Prostate gland (tissue), 2 donors: ENCODE results near the gene TIMM17A.
A peak's percentile ranks its signal among the peaks of the same experiment; 100 is the strongest.

Experiments
- CTCF ChIP-seq, 4 experiments: fragments of 200-600 bp in 2 of 4; fragments of 450-650 bp in 2 of 4; sonication (generic) in 2 of 4; IDR thresholded peaks; 1 replicate in 3 of 4; 2 replicates in 1 of 4; pipeline ENCODE4 v1.5.1; 2016 to 2019; ENCODE audit warnings: antibody characterized with exemption in 4 of 4, mild to moderate bottlenecking in 2 of 4, moderate library complexity in 2 of 4
- POLR2A ChIP-seq: fragments of 450-650 bp; IDR thresholded peaks from one replicate; pipeline ENCODE4 v1.6.1; 2016; ENCODE audit warnings: antibody characterized with exemption, mild to moderate bottlenecking
- POLR2AphosphoS5 ChIP-seq: sonication (generic); formaldehyde crosslinking; IDR thresholded peaks from one replicate; pipeline ENCODE4 v1.6.1; 2017; ENCODE audit warnings: antibody characterized with exemption

GRCh38 chr1:202009326-202010179 lies 54.2 kb downstream of the TIMM17A start:
- TF ChIP-seq CTCF (IDR thresholded peaks at IDR 0.05) (peak; percentile 79 to 96 (median 96)), POLR2AphosphoS5 (peak; percentile 76), POLR2A (no peak)
